B cell (primary cell): Measurements from ENCODE around the gene NDUFAF2. TPM values are rescaled to one million over a fixed set of nuclear protein-coding genes. Genes with fewer than 3 reads are reported as not detected.

ENCODE experiments used
- ATAC-seq: fragments of 200-7000 bp; cut with Tn5 transposase; one replicate; pipeline ENCODE4 v1.10.0; 2021; ENCODE audit warnings: low read depth, mild to moderate bottlenecking, moderate number of reproducible peaks, moderate library complexity
- CTCF ChIA-PET: fragments of 350-600 bp; sonication (Branson Sonifier 250); formaldehyde crosslinking; loops from one replicate; lab custom pipeline; 2021; ENCODE audit warnings: antibody characterized with exemption, inconsistent platforms; lab: Charles Lee
- POLR2A ChIA-PET: fragments of 350-600 bp; sonication (Branson Sonifier 250); formaldehyde crosslinking; loops from one replicate; lab custom pipeline; 2021; ENCODE audit warnings: antibody characterized with exemption; lab: Charles Lee
- DNase-seq: peaks from one replicate; pipeline ENCODE4 v3.0.0; 2013
- H2AFZ ChIP-seq: 2 replicates; pipeline ENCODE4 v1.6.1; 2012; ENCODE audit warnings: mild to moderate bottlenecking, low read depth, low read length; ENCODE audit not compliant: insufficient read depth, poor library complexity, severe bottlenecking
- H3K27ac ChIP-seq, 2 donors: 1 replicate in 1 of 2; 2 replicates in 1 of 2; pipeline ENCODE4 v1.5.1; 2012 to 2013; ENCODE audit warnings: low read length in 2 of 2, mild to moderate bottlenecking in 2 of 2, moderate library complexity in 1 of 2
- H3K27me3 ChIP-seq, 4 experiments: fragments of 200-600 bp in 1 of 4; sonication (generic) in 1 of 4; replicated peaks in 1 of 4; 1 replicate in 2 of 4; 2 replicates in 2 of 4; pipeline versions ENCODE4 v1.6.1 to v1.7.0; 2013 to 2016; ENCODE audit warnings: low read length in 3 of 4, mild to moderate bottlenecking in 2 of 4, mixed read lengths in 1 of 4, moderate library complexity in 1 of 4; ENCODE audit not compliant: insufficient read depth in 4 of 4, control insufficient read depth in 3 of 4; ENCODE audit errors: control extremely low read depth in 1 of 4
- H3K36me3 ChIP-seq, 2 experiments: replicated peaks in 1 of 2; 1 replicate in 1 of 2; 2 replicates in 1 of 2; pipeline versions ENCODE4 v1.6.1 to v1.7.1; 2013; ENCODE audit warnings: low read length in 1 of 2; ENCODE audit not compliant: insufficient read depth in 2 of 2, control insufficient read depth in 1 of 2; ENCODE audit errors: control extremely low read depth in 1 of 2, extremely low read depth in 1 of 2
- H3K4me1 ChIP-seq, 2 donors: fragments of 200-600 bp in 1 of 2; sonication (generic) in 1 of 2; 1 replicate in 1 of 2; 2 replicates in 1 of 2; pipeline versions ENCODE4 v1.5.1 to v1.6.1; 2013 to 2017; ENCODE audit warnings: low read length in 2 of 2; ENCODE audit not compliant: control insufficient read depth in 2 of 2, insufficient read depth in 2 of 2
- H3K4me2 ChIP-seq: replicated peaks from 2 replicates; pipeline ENCODE3; 2012; ENCODE audit warnings: mild to moderate bottlenecking, low read depth, low read length; ENCODE audit not compliant: poor library complexity, severe bottlenecking
- H3K4me3 ChIP-seq, 5 experiments: fragments of 200-600 bp in 1 of 5; sonication (generic) in 1 of 5; 1 replicate in 3 of 5; 2 replicates in 2 of 5; pipeline versions ENCODE4 v1.5.1 to v1.7.0; 2011 to 2016; ENCODE audit warnings: low read length in 4 of 5, mild to moderate bottlenecking in 4 of 5, low read depth in 2 of 5, control low read depth in 1 of 5, moderate library complexity in 1 of 5; ENCODE audit not compliant: insufficient read depth in 1 of 5; ENCODE audit errors: control extremely low read depth in 1 of 5, extremely low read depth in 1 of 5
- H3K79me2 ChIP-seq: fragments of 200-600 bp; sonication (generic); one replicate; pipeline ENCODE4 v1.6.0; 2016; ENCODE audit warnings: low read length; ENCODE audit not compliant: control insufficient read depth, insufficient read depth
- H3K9ac ChIP-seq: fragments of 200-600 bp; sonication (generic); 2 replicates; pipeline ENCODE4 v1.6.1; 2017; ENCODE audit warnings: mild to moderate bottlenecking, low read length, moderate library complexity
- H3K9me3 ChIP-seq, 3 donors: one replicate each; pipeline versions ENCODE4 v1.6.1 to v1.7.1; 2013; ENCODE audit warnings: low read length in 2 of 3; ENCODE audit not compliant: control insufficient read depth in 2 of 3, insufficient read depth in 1 of 3; ENCODE audit errors: control extremely low read depth in 1 of 3
- H4K20me1 ChIP-seq: 2 replicates; pipeline ENCODE4 v1.6.0; 2012; ENCODE audit warnings: mild to moderate bottlenecking, low read length; ENCODE audit not compliant: insufficient read depth, control insufficient read depth, poor library complexity, severe bottlenecking
- H3K27ac Mint-ChIP-seq: one replicate; pipeline ENCODE4 v1.8.0; 2021; ENCODE audit warnings: mixed read lengths
- H3K27me3 Mint-ChIP-seq: one replicate; pipeline ENCODE4 v1.8.0; 2021; ENCODE audit warnings: mixed read lengths
- H3K4me1 Mint-ChIP-seq: one replicate; pipeline ENCODE4 v1.8.0; 2021; ENCODE audit warnings: mixed read lengths
- H3K4me3 Mint-ChIP-seq: one replicate; pipeline ENCODE4 v1.8.0; 2021; ENCODE audit warnings: mixed read lengths
- H3K9me3 Mint-ChIP-seq: one replicate; pipeline ENCODE4 v1.8.0; 2022; ENCODE audit warnings: mixed read lengths; ENCODE audit not compliant: insufficient read depth
- CTCF ChIP-seq: fragments of 200-600 bp; IDR thresholded peaks from one replicate; pipeline ENCODE4 v1.8.0; 2022; ENCODE audit warnings: antibody characterized with exemption, mild to moderate bottlenecking
- EZH2 ChIP-seq: IDR thresholded peaks from 2 replicates; pipeline ENCODE4 v1.6.1; 2012; ENCODE audit warnings: borderline replicate concordance, low read depth, mild to moderate bottlenecking, moderate library complexity, low read length; ENCODE audit not compliant: insufficient read depth, poor library complexity, severe bottlenecking
- WGBS: methylation state at CpG from one replicate; pipeline ENCODE4 v1.1.5; 2013; ENCODE audit warnings: missing lambda C conversion rate; ENCODE audit not compliant: insufficient coverage; 5-methylcytosine and 5-hydroxymethylcytosine counted together
- intact Hi-C: fragments of 100-400 bp; cut with micrococcal nuclease; formaldehyde crosslinking; loops from one replicate; pipeline ENCODE4 v1.10.0; 2022
- polyA plus RNA-seq: library from polyadenylated mRNA; depleted of rRNA; stranded (reverse); fragments of >200 nt; gene quantifications from 2 replicates; pipeline ENCODE4 v1.2.3, GENCODE V29; 2012
- total RNA-seq, 2 donors: library from RNA; stranded (reverse); fragments of 120-200 nt in 1 of 2; gene quantifications; 1 replicate in 1 of 2; 2 replicates in 1 of 2; pipeline versions ENCODE4 v1.2.3 to v1.2.4, GENCODE V29; 2013 to 2022

The NDUFAF2 gene
- total and polyA plus RNA-seq, 2 donors (not counting 1 experiment from before 2014, with no cell fraction given), result 6.3 to 9.7 TPM

GRCh38 chr5:60916646-60917045, 28.4 kb upstream of the NDUFAF2 start:
- CTCF ChIA-PET, result no interaction called here
- ATAC-seq (no peak), DNase-seq (no peak)
- Mint-ChIP-seq H3K4me1 (no peaks in the 10 kb centered on the region), H3K4me3 (no peak overlapping the region), H3K27ac (no peak overlapping the region), H3K9me3 (no peaks in the 10 kb centered on the region), H3K27me3 (no peaks in the 10 kb centered on the region)
- Histone ChIP-seq H3K9ac (no peak overlapping the region), H3K4me1 (no peaks in the 10 kb centered on the region), H3K4me2 (no peak overlapping the region), H2AFZ (no peak overlapping the region), H3K27ac (no peak overlapping the region), H3K36me3 (peaks cover 4 to 5% of the 10 kb centered on the region in 2 experiments), H3K27me3 (no peaks in the 10 kb centered on the region), H4K20me1 (no peaks in the 10 kb centered on the region), H3K9me3 (no peaks in the 10 kb centered on the region), H3K79me2 (no peaks in the 10 kb centered on the region), H3K4me3 (no peak overlapping the region)
- POLR2A ChIA-PET, result no interaction called here
- TF ChIP-seq EZH2, result no peak
- TF ChIP-seq CTCF, result no peak
- intact Hi-C loops, result no loop called here

- H3K9me3 Mint-ChIP-seq, result no peaks in the 10 kb centered on the region
- Histone ChIP-seq H3K79me2 (no peaks in the 10 kb centered on the region), H3K27ac (no peak overlapping the region), H3K27me3 (no peaks in the 10 kb centered on the region), H3K4me3 (no peak overlapping the region), H3K4me1 (no peaks in the 10 kb centered on the region), H3K9me3 (no peaks in the 10 kb centered on the region), H2AFZ (no peak overlapping the region), H3K9ac (no peak overlapping the region), H3K36me3 (peaks cover 4 to 5% of the 10 kb centered on the region in 2 experiments), H4K20me1 (no peaks in the 10 kb centered on the region), H3K4me2 (no peak overlapping the region)
- ATAC-seq (no peak), DNase-seq (no peak)
- no peaks in the 10 kb centered on the region for H3K4me1 Mint-ChIP-seq
- CTCF ChIA-PET, result no interaction called here
- H3K4me3 Mint-ChIP-seq, result no peak overlapping the region
- no peak overlapping the region for H3K27ac Mint-ChIP-seq
- intact Hi-C loops, result no loop called here
- TF ChIP-seq CTCF (no peak), EZH2 (no peak)
- POLR2A ChIA-PET, result no interaction called here
- no peaks in the 10 kb centered on the region for H3K27me3 Mint-ChIP-seq
- no CpG with 5 or more reads among the region's 2 CpGs for WGBS
Measured at GRCh38 chr5:60918466-60918865, 26.5 kb upstream of the NDUFAF2 start.
